ENCODE results near the gene NRXN2.

The NRXN2 gene

GRCh38 chr11:64713781-64714363, 9.1 kb downstream of the NRXN2 start:
- H2AK5ac ChIP-seq (ENCODE audit: low read length, severe bottlenecking), result no peak overlapping the region
- H4K8ac ChIP-seq (ENCODE audit: low read length), result no peak overlapping the region
- no peak overlapping the region for H3K23ac ChIP-seq (ENCODE audit: low read length in 2 of 2)
- no peak overlapping the region for H3K18ac ChIP-seq (ENCODE audit: low read depth in 1 of 2, low read length in 2 of 2)
- H3K27ac ChIP-seq (ENCODE audit: low read length, poor library complexity, severe bottlenecking), result no peak overlapping the region
- no peak overlapping the region for H3K4me3 ChIP-seq (ENCODE audit: insufficient read depth in 1 of 2, low read depth in 1 of 2, low read length in 2 of 2)
- H3K4ac ChIP-seq (ENCODE audit: low read depth in 1 of 2, low read length in 2 of 2), result no peak overlapping the region
- H3K79me1 ChIP-seq (replicated peaks; ENCODE audit: low read length, poor library complexity, severe bottlenecking), result no peaks in the 10 kb centered on the region
- H3K9ac ChIP-seq (ENCODE audit: low read length), result no peak overlapping the region
- H3K27me3 ChIP-seq (ENCODE audit: control insufficient read depth in 1 of 2, insufficient read depth in 1 of 2, low read length in 2 of 2), result peaks cover 71 to 94% of the 10 kb centered on the region in 2 experiments
- no peak overlapping the region for H4K91ac ChIP-seq (ENCODE audit: low read length)
- H3K36me3 ChIP-seq (ENCODE audit: control insufficient read depth in 1 of 2, insufficient read depth in 2 of 2, low read depth in 1 of 2, low read length in 2 of 2), result no peaks in the 10 kb centered on the region
- no peak overlapping the region for H3K14ac ChIP-seq (ENCODE audit: low read length in 2 of 2)
- no peak overlapping the region for H2BK15ac ChIP-seq (ENCODE audit: low read depth, poor library complexity, severe bottlenecking)
- no peak overlapping the region for H2AFZ ChIP-seq (ENCODE audit: low read depth, low read length)
- no peak for DNase-seq
- H3K9me3 ChIP-seq (ENCODE audit: control insufficient read depth, low read length), result no peaks in the 10 kb centered on the region
- H3K4me2 ChIP-seq (ENCODE audit: low read length, poor library complexity, severe bottlenecking), result peak overlapping the region; percentile 13
- WGBS, result 0% methylated on average over 29 of the region's 39 CpGs
- H3K4me1 ChIP-seq (ENCODE audit: control insufficient read depth, insufficient read depth, low read depth, low read length), result peaks cover 17% of the 10 kb centered on the region
- H2BK5ac ChIP-seq (ENCODE audit: low read depth, low read length, poor library complexity, severe bottlenecking), result no peak overlapping the region
- no peak overlapping the region for H2BK12ac ChIP-seq (ENCODE audit: low read length in 2 of 2)
- H2BK120ac ChIP-seq (ENCODE audit: low read depth, low read length), result no peak overlapping the region

GRCh38 chr11:64713016-64713707, 9.8 kb downstream of the NRXN2 start:
- peak; percentile 23 for DNase-seq
- Histone ChIP-seq H4K8ac (ENCODE audit: low read length) (no peak overlapping the region), H2AK5ac (ENCODE audit: low read length, severe bottlenecking) (no peak overlapping the region), H3K23ac (ENCODE audit: low read length in 2 of 2) (no peak overlapping the region), H3K9ac (ENCODE audit: low read length) (no peak overlapping the region), H3K18ac (ENCODE audit: low read depth in 1 of 2, low read length in 2 of 2) (no peak overlapping the region), H2AFZ (ENCODE audit: low read depth, low read length) (peak overlapping the region; percentile 8), H3K4me1 (ENCODE audit: control insufficient read depth, insufficient read depth, low read depth, low read length) (peaks cover 17% of the 10 kb centered on the region), H3K27ac (ENCODE audit: low read length, poor library complexity, severe bottlenecking) (no peak overlapping the region), H3K79me1 (replicated peaks; ENCODE audit: low read length, poor library complexity, severe bottlenecking) (no peaks in the 10 kb centered on the region), H4K91ac (ENCODE audit: low read length) (no peak overlapping the region), H2BK5ac (ENCODE audit: low read depth, low read length, poor library complexity, severe bottlenecking) (no peak overlapping the region), H3K4me2 (ENCODE audit: low read length, poor library complexity, severe bottlenecking) (peak overlapping the region; percentile 38), H3K27me3 (ENCODE audit: control insufficient read depth in 1 of 2, insufficient read depth in 1 of 2, low read length in 2 of 2) (peaks cover 68 to 91% of the 10 kb centered on the region in 2 experiments), H3K36me3 (ENCODE audit: control insufficient read depth in 1 of 2, insufficient read depth in 2 of 2, low read depth in 1 of 2, low read length in 2 of 2) (no peaks in the 10 kb centered on the region), H3K9me3 (ENCODE audit: control insufficient read depth, low read length) (no peaks in the 10 kb centered on the region), H3K4ac (ENCODE audit: low read depth in 1 of 2, low read length in 2 of 2) (no peak overlapping the region), H3K14ac (ENCODE audit: low read length in 2 of 2) (no peak overlapping the region), H2BK120ac (ENCODE audit: low read depth, low read length) (no peak overlapping the region), H3K4me3 (ENCODE audit: insufficient read depth in 1 of 2, low read depth in 1 of 2, low read length in 2 of 2) (no peak overlapping the region), H2BK12ac (ENCODE audit: low read length in 2 of 2) (no peak overlapping the region), H2BK15ac (ENCODE audit: low read depth, poor library complexity, severe bottlenecking) (no peak overlapping the region)
- 3% methylated on average over 41 of the region's 111 CpGs for WGBS

GRCh38 chr11:64712430-64713015, 10.5 kb downstream of the NRXN2 start:
- H4K91ac ChIP-seq (ENCODE audit: low read length), result no peak overlapping the region
- WGBS, result 16% methylated on average over 31 of the region's 45 CpGs
- no peak overlapping the region for H3K18ac ChIP-seq (ENCODE audit: low read depth in 1 of 2, low read length in 2 of 2)
- no peak overlapping the region for H3K14ac ChIP-seq (ENCODE audit: low read length in 2 of 2)
- no peak overlapping the region for H2BK15ac ChIP-seq (ENCODE audit: low read depth, poor library complexity, severe bottlenecking)
- H4K8ac ChIP-seq (ENCODE audit: low read length), result no peak overlapping the region
- H2AK5ac ChIP-seq (ENCODE audit: low read length, severe bottlenecking), result no peak overlapping the region
- no peaks in the 10 kb centered on the region for H3K79me1 ChIP-seq (replicated peaks; ENCODE audit: low read length, poor library complexity, severe bottlenecking)
- H2BK5ac ChIP-seq (ENCODE audit: low read depth, low read length, poor library complexity, severe bottlenecking), result no peak overlapping the region
- no peak overlapping the region for H3K4me3 ChIP-seq (ENCODE audit: insufficient read depth in 1 of 2, low read depth in 1 of 2, low read length in 2 of 2)
- no peak for DNase-seq
- no peak overlapping the region for H2BK12ac ChIP-seq (ENCODE audit: low read length in 2 of 2)
- no peak overlapping the region for H3K9ac ChIP-seq (ENCODE audit: low read length)
- no peaks in the 10 kb centered on the region for H3K9me3 ChIP-seq (ENCODE audit: control insufficient read depth, low read length)
- no peak overlapping the region for H3K4me2 ChIP-seq (ENCODE audit: low read length, poor library complexity, severe bottlenecking)
- no peaks in the 10 kb centered on the region for H3K36me3 ChIP-seq (ENCODE audit: control insufficient read depth in 1 of 2, insufficient read depth in 2 of 2, low read depth in 1 of 2, low read length in 2 of 2)
- H2AFZ ChIP-seq (ENCODE audit: low read depth, low read length), result no peak overlapping the region
- no peak overlapping the region for H2BK120ac ChIP-seq (ENCODE audit: low read depth, low read length)
- H3K23ac ChIP-seq (ENCODE audit: low read length in 2 of 2), result no peak overlapping the region
- peaks cover 63 to 88% of the 10 kb centered on the region in 2 experiments for H3K27me3 ChIP-seq (ENCODE audit: control insufficient read depth in 1 of 2, insufficient read depth in 1 of 2, low read length in 2 of 2)
- no peak overlapping the region for H3K4ac ChIP-seq (ENCODE audit: low read depth in 1 of 2, low read length in 2 of 2)
- peaks cover 17% of the 10 kb centered on the region for H3K4me1 ChIP-seq (ENCODE audit: control insufficient read depth, insufficient read depth, low read depth, low read length)
- H3K27ac ChIP-seq (ENCODE audit: low read length, poor library complexity, severe bottlenecking), result no peak overlapping the region

- no peak overlapping the region for H2AFZ ChIP-seq (ENCODE audit: low read depth, low read length)
- no peaks in the 10 kb centered on the region for H3K79me1 ChIP-seq (replicated peaks; ENCODE audit: low read length, poor library complexity, severe bottlenecking)
- H3K4ac ChIP-seq (ENCODE audit: low read depth in 1 of 2, low read length in 2 of 2), result no peak overlapping the region
- H3K36me3 ChIP-seq (ENCODE audit: control insufficient read depth in 1 of 2, insufficient read depth in 2 of 2, low read depth in 1 of 2, low read length in 2 of 2), result no peaks in the 10 kb centered on the region
- DNase-seq, result no peak
- H2BK5ac ChIP-seq (ENCODE audit: low read depth, low read length, poor library complexity, severe bottlenecking), result no peak overlapping the region
- peaks cover 17% of the 10 kb centered on the region for H3K4me1 ChIP-seq (ENCODE audit: control insufficient read depth, insufficient read depth, low read depth, low read length)
- no peak overlapping the region for H4K8ac ChIP-seq (ENCODE audit: low read length)
- WGBS, result 51% methylated on average over 19 of the region's 19 CpGs
- peaks cover 57 to 82% of the 10 kb centered on the region in 2 experiments for H3K27me3 ChIP-seq (ENCODE audit: control insufficient read depth in 1 of 2, insufficient read depth in 1 of 2, low read length in 2 of 2)
- no peak overlapping the region for H2BK12ac ChIP-seq (ENCODE audit: low read length in 2 of 2)
- no peaks in the 10 kb centered on the region for H3K9me3 ChIP-seq (ENCODE audit: control insufficient read depth, low read length)
- no peak overlapping the region for H2BK15ac ChIP-seq (ENCODE audit: low read depth, poor library complexity, severe bottlenecking)
- no peak overlapping the region for H3K18ac ChIP-seq (ENCODE audit: low read depth in 1 of 2, low read length in 2 of 2)
- H3K4me2 ChIP-seq (ENCODE audit: low read length, poor library complexity, severe bottlenecking), result no peak overlapping the region
- H3K27ac ChIP-seq (ENCODE audit: low read length, poor library complexity, severe bottlenecking), result no peak overlapping the region
- no peak overlapping the region for H3K23ac ChIP-seq (ENCODE audit: low read length in 2 of 2)
- H2AK5ac ChIP-seq (ENCODE audit: low read length, severe bottlenecking), result no peak overlapping the region
- no peak overlapping the region for H3K14ac ChIP-seq (ENCODE audit: low read length in 2 of 2)
- no peak overlapping the region for H3K9ac ChIP-seq (ENCODE audit: low read length)
- no peak overlapping the region for H3K4me3 ChIP-seq (ENCODE audit: insufficient read depth in 1 of 2, low read depth in 1 of 2, low read length in 2 of 2)
- no peak overlapping the region for H4K91ac ChIP-seq (ENCODE audit: low read length)
- no peak overlapping the region for H2BK120ac ChIP-seq (ENCODE audit: low read depth, low read length)
Measured at GRCh38 chr11:64711956-64712362, 11.0 kb downstream of the NRXN2 start.

Data from mesenchymal stem cell (in vitro differentiated cells and primary cell).